ENCODE data around the gene DDR2.
"Not testable (repeated sequence)": the region's sequence is repeated elsewhere in the genome, so short reads cannot be mapped to it uniquely, and the experiment has no call there.

DDR2 gene

DNA sequence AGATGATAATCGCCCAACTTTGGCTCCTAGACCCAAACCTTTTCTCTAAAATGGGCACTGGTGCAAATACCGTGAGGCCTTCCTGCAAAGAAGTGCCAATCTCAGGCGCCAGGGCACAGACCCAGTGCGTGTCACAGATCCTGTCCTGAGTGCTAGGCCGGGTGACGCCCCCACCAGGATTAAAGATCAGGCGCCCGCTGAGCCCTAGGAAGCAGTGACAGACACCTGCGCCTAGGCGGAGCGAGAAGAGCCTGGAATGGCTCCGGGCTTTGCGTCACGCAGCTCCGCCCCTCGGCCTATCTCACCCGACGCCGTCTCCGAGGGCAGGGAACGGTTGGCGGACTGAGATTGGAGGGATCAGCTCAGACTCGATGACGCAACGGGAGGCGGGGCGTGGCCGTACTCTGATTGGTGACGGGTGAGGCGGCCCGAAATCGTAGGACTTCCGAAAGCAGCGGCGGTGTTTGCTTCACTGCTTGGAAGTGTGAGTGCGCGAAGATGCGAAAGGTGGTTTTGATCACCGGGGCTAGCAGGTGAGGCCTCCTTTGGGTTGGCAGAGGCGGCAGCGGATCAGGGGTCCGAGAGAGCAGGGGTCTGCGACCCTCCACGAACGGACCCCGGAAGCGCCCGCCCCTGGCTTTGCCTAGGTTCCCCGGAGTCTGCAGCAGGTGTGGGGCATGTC is 158.2 kb downstream of the DDR2 start, which contains the start of gene HSD17B7:
Gene HSD17B7, plus strand, starts transcription at position 400 of the 682 bp plus-strand sequence. Its CDS starts 99 bp downstream, at position 499.
- DNase-seq = peak; percentile 90

DNA sequence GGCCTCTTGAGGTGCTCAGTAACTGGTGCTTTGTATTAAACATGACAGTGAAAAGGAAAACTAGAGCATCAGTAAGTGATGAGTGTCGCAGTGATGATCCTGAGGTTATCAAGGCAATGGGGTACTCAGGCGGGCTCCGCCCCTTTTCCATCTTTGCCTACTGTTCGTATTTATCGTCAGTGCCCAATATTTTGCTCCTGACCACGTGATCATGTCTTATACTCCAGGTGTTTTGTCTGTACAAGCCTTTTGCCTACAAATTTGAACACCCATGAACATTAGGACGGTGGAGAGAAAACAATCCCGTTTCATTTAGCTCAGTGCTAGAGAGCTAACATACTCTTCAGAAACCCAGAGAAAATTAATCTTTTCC is 158.7 kb downstream of the DDR2 start:
- peak; percentile 47 for DNase-seq

DNA sequence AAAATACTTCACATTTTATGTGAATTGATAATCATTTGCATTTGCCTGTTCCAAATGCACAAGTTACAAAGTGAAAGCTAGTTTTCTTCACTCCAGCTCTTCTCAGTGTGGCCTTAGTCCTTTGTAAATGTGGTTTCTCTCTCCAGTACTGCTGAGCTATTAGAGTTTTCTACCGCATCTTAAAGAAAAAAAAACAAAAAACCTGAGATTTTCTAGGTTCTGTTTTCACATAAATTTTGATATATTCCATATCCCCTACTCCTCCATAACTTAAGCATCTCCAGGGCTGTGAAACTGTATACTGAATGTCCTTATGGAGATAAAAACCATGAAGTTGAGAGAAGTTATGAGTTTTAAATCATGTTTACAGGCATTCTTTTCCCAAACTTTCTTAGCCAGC is 162.0 kb downstream of the DDR2 start:
- DNase-seq = not testable (repeated sequence)

DNA sequence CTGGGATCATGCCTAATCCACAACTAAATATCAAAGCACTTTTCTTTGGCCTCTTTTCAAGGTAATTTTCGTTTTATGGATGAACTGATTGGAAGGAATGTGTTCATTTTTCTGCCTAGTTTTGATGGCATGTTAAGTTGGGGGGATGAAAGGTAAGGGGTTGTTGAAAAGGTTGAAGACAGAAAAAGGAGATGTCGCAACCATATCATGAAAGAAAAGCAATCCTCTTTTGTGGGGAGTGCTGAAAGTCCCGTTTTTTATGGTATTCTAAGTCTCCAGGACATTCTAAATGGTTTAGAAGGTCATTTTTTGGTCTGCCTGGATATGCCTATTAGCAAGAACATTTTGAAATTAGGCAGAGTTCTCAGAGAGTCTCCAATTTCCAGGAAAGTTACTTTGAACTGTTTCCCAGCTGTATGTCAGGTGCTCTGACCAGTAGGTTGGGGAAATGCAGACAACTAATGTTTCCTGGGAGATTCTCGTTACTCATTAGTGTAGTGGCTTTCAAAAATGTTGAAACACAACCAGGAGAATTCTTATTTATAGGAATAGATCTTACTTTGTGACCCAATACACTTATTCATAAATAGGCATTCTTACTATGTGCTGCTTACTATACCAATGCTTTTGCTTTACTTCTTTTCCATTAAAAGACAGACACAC is 164.5 kb downstream of the DDR2 start:
- DNase-seq = not testable (repeated sequence)

DNA sequence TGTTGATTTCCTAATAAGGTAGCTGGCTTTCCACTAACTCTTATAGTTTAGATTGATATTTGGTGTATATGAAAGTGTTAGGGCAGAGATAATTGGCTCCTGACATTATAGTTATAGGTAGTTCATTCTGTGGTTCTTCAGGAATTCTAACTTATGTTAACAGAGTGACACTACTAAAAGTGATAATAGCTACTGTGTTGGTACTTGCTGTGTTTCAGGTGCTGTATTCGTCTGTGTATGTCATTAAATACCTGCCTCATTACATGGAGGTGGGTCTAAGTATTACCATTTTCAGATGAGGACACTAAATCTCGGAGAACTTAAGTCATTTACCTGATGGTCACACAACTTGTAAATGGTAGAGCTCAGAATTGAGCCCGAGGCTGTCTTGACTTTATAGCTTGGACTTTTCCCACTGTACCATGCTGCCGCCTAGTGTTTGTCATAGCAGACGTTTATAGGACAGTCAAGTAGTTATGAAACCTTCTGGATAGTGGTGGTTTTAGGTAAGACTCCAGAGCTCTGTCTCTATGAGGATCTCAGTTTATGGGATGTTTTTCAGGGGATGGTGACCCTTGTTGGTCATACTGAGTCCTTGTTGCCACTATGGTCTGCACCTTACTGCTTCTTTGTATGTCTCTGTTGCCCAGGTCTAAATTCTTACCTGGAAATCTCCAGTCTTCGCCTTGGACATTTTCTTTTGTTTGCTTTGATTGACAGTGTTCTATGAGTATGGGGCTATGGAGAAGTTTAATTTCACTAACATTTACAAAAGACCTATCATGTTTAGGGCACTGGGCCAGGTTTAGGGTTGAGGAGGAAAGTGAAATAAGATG is 167.9 kb downstream of the DDR2 start:
- peak; percentile 36 for DNase-seq

DNA sequence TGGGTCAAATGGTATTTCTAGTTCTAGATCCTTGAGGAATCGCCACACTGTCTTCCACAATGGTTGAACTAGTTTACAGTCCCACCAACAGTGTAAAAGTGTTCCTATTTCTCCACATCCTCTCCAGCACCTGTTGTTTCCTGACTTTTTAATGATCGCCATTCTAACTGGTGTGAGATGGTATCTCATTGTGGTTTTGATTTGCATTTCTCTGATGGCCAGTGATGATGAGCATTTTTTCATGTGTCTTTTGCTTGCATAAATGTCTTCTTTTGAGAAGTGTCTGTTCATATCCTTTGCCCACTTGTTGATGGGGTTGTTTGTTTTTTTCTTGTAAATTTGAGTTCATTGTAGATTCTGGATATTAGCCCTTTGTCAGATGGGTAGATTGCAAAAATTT is 175.2 kb downstream of the DDR2 start:
- not testable (repeated sequence) for DNase-seq

DNA sequence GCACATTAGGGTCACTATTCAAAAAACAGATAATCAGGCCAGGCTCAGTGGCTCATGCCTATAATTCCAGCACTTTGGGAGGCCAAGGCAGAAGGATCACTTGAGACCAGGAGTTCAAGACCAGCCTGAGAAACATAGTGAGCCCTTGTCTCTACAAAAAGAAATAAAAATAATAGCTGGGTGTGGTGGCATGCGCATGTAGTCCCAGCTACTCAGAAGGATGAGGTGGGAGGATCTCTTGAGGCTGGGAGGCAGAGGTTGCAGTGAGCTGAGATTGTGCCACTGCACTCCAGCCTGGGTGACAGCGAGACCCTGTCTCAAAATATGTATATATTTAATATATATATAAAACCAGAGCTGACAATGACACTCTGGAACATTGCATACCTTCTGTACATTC is 180.1 kb downstream of the DDR2 start:
- not testable (repeated sequence) for DNase-seq

DNA sequence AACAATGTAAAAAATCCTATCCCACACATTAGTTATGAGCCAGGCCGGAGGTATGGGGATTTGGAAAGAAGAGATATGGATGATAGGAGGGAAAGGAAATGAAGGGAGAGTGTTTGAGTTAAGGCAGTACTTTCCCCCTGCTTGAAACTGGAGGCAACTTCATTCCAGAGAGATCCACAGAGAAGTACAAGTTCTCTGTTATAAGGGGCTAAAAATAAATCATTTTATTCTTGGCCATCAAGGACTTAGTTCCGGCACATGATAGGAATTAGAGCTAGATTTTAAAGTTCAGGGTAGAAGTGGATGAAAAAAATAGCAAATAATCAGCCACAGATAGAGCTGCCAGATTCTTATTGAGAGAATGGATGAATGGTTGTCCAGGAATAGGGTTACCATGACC is 185.9 kb downstream of the DDR2 start:
- DNase-seq = not testable (repeated sequence)

DNA sequence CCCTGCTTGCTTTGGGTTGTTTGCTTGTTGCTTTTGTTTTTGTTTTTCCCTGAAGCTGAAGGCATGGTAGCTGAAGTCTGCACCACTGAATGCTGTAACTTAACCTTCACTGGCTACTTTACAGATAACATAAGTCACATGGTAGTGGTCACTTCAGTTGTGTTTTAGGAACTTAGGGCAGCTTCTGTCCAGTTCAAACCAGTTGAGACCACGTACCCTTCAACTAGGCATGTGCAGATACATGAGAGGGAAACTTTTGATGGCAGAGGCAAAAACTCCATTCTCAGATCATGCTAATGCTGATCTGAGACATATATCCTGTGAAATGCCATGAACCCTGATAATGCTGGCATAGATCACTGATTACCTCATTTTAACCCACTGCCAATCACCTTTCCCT is 186.4 kb downstream of the DDR2 start:
- DNase-seq = not testable (repeated sequence)

DNA sequence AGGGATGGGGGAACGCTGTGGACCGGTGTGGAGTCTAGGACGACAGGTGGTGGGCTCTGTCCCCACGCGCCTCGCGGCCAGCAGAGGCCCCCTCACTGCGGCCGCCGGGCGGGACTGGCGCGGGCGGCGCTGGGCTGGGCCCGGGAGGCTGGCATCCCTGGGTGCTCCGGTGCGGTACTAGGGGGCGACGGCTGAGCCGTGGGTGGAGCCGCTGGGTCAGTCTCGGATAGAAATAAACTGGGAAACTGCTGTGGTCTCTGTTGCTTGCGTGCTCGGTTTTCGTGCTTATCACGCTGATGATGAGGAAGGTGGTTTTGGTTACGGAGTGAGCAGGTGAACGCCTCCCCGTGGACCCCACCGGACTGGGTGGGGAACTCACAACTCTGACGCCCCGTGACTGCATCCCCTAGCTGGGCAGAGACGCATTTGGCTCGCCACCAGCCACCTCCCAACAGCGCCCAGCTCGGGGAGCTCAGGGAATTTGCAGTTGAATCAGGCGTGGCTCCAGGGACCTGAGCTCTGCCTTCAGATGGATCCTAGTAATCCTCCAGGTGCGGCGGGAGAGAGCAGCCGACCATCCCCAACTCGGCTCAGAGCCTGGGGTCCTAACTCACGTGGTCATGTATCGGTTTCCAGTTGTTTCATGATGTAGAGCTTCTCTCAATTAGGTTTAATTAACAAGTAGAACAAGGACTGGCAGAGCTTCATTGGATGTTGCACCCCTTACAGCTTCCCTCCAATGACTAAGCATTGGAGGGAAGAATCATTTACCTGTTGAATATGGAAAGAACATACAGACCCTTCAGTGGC is 190.3 kb downstream of the DDR2 start:
- DNase-seq = peak; percentile 71

DNA sequence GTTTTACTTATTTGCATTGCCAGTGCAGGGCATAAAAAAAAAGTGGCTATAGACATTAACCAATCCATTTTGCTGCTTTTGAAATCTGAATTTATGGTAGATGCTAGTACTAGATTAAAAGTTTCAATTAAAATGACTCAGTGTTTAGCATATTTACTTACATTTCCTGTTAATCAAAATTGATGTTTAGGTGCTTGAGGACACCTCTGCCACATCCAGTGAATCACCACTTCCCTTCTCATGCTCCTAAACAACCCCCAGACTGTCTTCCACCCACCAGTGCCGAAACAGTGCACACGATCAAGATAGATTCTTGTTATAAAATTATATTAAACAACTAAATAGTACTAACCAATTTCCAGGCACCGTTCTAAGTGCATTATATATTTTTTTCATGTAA is 191.0 kb downstream of the DDR2 start:
- DNase-seq = no peak

DNA sequence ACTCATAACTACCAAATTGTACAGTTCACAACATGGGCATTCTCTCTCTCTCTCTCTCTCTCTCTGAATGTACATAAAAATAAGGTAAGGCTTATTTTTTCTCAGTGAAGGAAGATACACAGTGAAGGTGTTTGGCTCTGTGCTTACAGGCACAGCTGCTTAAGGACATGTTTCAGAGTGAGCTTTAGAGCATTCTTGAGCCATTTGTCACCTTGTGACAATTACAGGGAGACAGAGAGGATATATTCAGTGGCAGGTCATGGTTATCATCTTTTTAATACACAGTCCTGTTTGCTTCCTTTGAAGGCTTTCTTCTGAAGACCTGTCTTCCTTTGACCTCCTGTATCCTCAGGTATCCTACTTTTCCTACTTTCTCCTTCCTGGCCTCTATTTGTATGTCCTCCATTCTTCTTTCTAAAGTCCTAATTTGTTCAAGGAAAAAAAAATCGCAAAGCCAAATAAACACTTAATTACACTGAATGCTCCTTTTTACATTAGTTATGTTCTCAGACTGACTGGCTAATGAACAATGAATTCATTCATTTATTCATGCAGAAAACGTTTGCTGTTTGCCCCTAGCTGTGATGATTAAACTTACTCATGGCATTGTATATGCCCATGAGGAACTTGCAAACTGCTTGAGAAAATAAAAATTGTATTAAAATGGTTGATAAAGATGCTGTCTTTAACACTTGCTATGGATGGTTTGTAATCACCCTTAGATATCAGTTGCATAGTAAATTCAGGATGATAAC is 191.7 kb downstream of the DDR2 start:
- DNase-seq = no peak

DNA sequence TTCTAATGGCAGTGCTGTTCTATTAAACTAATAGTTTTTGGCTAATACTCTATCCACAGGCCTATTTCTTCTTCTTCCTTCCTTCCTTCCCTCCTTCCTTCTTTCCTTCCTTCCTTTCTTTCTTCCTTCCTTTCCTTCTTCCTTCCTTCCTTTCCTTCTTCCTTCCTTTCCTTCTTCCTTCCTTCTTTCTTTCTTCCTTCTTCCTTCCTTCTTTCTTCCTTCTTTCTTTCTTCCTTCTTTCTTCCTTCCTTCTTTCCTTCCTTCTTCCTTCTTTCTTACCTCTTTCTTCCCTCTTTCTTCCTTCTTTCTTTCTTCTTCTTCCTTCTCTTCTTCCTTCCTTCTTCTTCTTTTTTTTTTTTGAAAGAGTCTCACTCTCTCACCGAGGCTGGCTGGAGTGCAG is 197.0 kb downstream of the DDR2 start:
- no peak for DNase-seq

DNA sequence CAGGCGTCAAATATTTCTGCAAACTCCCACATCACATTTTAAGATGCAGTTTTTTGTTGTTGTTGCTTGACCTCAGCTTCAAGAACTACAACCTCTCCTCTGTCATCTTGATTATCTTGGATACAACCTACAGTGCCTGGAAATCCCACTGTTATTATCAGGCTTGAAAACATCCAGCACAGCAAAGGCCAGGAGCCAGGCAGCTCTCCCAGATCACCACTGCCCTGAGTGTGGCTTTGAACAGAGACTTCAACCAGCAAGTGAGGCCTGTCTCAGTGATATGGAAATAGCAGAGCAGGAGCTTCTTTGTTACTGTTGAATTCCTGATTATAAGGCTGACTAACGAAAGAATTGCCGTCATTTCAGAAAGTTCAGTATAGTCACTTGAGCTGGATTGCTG is 200.2 kb downstream of the DDR2 start:
- DNase-seq = no peak

DNA sequence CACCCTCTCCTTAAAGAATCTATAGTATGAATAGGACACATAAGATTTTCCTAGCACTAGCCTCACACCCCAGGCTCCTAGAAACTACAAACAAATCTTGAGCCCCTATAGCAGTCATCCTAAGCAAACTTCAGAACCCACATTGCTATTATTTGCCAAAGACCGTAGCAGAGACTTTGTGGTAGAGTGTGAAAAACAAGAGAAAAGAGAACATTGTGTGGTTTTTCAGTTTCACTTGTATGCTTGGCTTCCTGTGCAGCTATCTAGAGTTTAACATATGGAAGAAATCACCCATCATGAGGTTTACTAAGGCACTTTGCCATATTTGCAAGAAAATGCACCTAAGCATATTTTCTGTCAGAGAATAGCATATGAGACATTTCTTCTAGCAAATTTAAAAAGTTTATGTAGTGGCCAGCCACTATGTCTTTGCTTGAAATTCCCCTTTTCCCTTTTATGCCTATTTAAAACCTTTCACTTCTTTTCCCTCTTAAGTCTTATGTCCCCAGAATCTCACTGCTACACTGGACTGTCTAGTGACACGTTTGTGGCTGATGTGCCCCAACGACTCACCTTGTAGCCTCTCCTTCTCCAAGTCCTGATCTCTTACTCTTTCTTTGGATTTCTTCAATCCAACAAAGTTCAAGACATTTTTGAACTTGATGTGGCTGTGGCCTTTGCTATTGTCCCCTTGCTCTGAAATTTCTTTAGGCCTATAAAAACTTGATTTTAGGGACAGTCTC is 203.1 kb downstream of the DDR2 start:
- no peak for DNase-seq

Measured in NCI-H345 (cell line).